ENCODE data around the gene SMIM10L2A.
"Not testable (repeated sequence)": the region's sequence is repeated elsewhere in the genome, so short reads cannot be mapped to it uniquely, and the experiment has no call there.

DNA sequence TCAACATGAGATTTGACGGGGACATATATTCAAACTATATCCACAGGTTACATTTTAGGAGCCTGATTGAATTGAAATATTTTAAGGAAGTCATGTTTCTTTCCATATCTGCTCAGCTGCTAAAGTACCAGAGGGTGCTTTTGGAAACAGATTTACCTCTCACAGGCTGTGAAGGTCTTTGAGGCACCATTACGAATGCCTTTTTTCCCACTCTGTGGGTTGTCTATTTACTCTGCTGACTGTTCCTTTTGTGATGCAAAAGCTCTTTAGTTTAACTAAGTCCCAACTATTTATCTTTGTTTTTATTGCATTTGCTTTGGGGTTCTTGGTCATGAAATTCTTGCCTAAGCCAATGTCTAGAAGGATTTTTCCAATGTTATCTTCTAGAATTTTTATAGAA is 40.0 kb downstream of the SMIM10L2A start:
- not testable (repeated sequence) for TF ChIP-seq EP300, POLR2AphosphoS5 (IDR thresholded peaks at IDR 0.05)
- TF ChIP-seq, protein P1, sequence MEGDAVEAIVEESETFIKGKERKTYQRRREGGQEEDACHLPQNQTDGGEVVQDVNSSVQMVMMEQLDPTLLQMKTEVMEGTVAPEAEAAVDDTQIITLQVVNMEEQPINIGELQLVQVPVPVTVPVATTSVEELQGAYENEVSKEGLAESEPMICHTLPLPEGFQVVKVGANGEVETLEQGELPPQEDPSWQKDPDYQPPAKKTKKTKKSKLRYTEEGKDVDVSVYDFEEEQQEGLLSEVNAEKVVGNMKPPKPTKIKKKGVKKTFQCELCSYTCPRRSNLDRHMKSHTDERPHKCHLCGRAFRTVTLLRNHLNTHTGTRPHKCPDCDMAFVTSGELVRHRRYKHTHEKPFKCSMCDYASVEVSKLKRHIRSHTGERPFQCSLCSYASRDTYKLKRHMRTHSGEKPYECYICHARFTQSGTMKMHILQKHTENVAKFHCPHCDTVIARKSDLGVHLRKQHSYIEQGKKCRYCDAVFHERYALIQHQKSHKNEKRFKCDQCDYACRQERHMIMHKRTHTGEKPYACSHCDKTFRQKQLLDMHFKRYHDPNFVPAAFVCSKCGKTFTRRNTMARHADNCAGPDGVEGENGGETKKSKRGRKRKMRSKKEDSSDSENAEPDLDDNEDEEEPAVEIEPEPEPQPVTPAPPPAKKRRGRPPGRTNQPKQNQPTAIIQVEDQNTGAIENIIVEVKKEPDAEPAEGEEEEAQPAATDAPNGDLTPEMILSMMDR (IDR thresholded peaks at IDR 0.05): not testable (repeated sequence)
